ENCODE results near the gene PIGT. TPM values are rescaled to one million over a fixed set of nuclear protein-coding genes. Genes with fewer than 3 reads are reported as not detected.

The PIGT gene
- total and polyA plus RNA-seq, 10 of the 15 experiments (the other 5 are each of a cell fraction or from before 2014, with no cell fraction given): 18.6 to 66.0 (median 35.3) TPM

- TF ChIP-seq NFIC (IDR thresholded peaks at IDR 0.05; ENCODE audit: low read depth, low read length) (0 out of 2 replicates have a peak, but pooled peaks have one; percentile 45), POLR2AphosphoS2 (IDR thresholded peaks at IDR 0.05; ENCODE audit: low read depth, low read length) (no peak), FOXK2 (IDR thresholded peaks at IDR 0.05) (no peak), NFYA (IDR thresholded peaks at IDR 0.05; ENCODE audit: borderline replicate concordance, low read depth, low read length) (no peak), NFXL1 (IDR thresholded peaks at IDR 0.05; ENCODE audit: borderline replicate concordance) (no peak), CEBPB (IDR thresholded peaks at IDR 0.05; ENCODE audit: borderline replicate concordance in 1 of 2, low read depth in 2 of 2, low read length in 2 of 2) (no peak), RUNX3 (IDR thresholded peaks at IDR 0.05; ENCODE audit: low read length) (peak; percentile 72), ASH2L (IDR thresholded peaks at IDR 0.05; ENCODE audit: borderline replicate concordance, low read depth) (no peak), SUPT20H (IDR thresholded peaks at IDR 0.05; ENCODE audit: borderline replicate concordance, control insufficient read depth, low read depth, low read length) (no peak), NR2C2 (IDR thresholded peaks at IDR 0.05; ENCODE audit: borderline replicate concordance, control insufficient read depth, insufficient read length, low read depth) (no peak), SREBF2 (IDR thresholded peaks at IDR 0.05; ENCODE audit: low read length) (no peak), CTCF (IDR thresholded peaks at IDR 0.05 in 2 of 3, conservative IDR thresholded peaks at IDR 0.05 in 1 of 3; ENCODE audit: control insufficient read depth in 2 of 3, extremely low read depth in 1 of 3, insufficient read depth in 1 of 3, low read depth in 3 of 3, low read length in 3 of 3) (no peak), CHD2 (IDR thresholded peaks at IDR 0.05; ENCODE audit: borderline replicate concordance, low read depth, low read length) (no peak), NKRF (conservative IDR thresholded peaks at IDR 0.05) (no peak), YBX1 (IDR thresholded peaks at IDR 0.05) (no peak), BHLHE40 (IDR thresholded peaks at IDR 0.05; ENCODE audit: borderline replicate concordance in 1 of 2, low read depth in 2 of 2, low read length in 1 of 2) (peak; percentile 31 to 36; a peak in 1 of 4 replicates), BCL11A (IDR thresholded peaks at IDR 0.05; ENCODE audit: low read depth, low read length) (no peak), ZNF384 (IDR thresholded peaks at IDR 0.05; ENCODE audit: borderline replicate concordance, low read depth, low read length) (no peak), MEF2B (IDR thresholded peaks at IDR 0.05; ENCODE audit: partially characterized antibody, poor library complexity, severe bottlenecking) (peak; percentile 19), SIX5 (IDR thresholded peaks at IDR 0.05; ENCODE audit: low read depth, low read length, severe bottlenecking) (no peak), RB1 (IDR thresholded peaks at IDR 0.05; ENCODE audit: borderline replicate concordance) (no peak), USF1 (IDR thresholded peaks at IDR 0.05; ENCODE audit: borderline replicate concordance, extremely low read length, insufficient read depth, low read depth, low read length) (no peak), E2F8 (IDR thresholded peaks at IDR 0.05; ENCODE audit: low read depth, partially characterized antibody) (no peak), SMARCA5 (IDR thresholded peaks at IDR 0.05) (no peak)
Observed at GRCh38 chr20:45432294-45432693, 16.4 kb downstream of the PIGT start (continued).
